ENCODE data around the gene HSD17B1.

HSD17B1 gene

GRCh38 chr17:42518046-42518754 is 34.5 kb upstream of the HSD17B1 start:
- Histone ChIP-seq H3K4me2 (ENCODE audit: low read length, poor library complexity, severe bottlenecking) (no peak overlapping the region), H2BK120ac (ENCODE audit: low read depth, low read length) (peak overlapping the region; percentile 91), H2BK15ac (ENCODE audit: low read depth, poor library complexity, severe bottlenecking) (no peak overlapping the region), H3K79me1 (replicated peaks; ENCODE audit: low read length, poor library complexity, severe bottlenecking) (peaks cover 3% of the 10 kb centered on the region), H3K9ac (ENCODE audit: low read length) (peak overlapping the region; percentile 85), H3K4me3 (ENCODE audit: insufficient read depth in 1 of 2, low read depth in 1 of 2, low read length in 2 of 2) (peak overlapping the region in 1 of 2 experiments; percentile 39), H2AK5ac (ENCODE audit: low read length, severe bottlenecking) (peak overlapping the region; percentile 100), H3K18ac (ENCODE audit: low read depth in 1 of 2, low read length in 2 of 2) (peak overlapping the region; percentile 93 to 94), H2AFZ (ENCODE audit: low read depth, low read length) (no peak overlapping the region), H4K91ac (ENCODE audit: low read length) (peak overlapping the region; percentile 96), H3K9me3 (ENCODE audit: control insufficient read depth, low read length) (no peaks in the 10 kb centered on the region), H3K27me3 (ENCODE audit: control insufficient read depth in 1 of 2, insufficient read depth in 1 of 2, low read length in 2 of 2) (no peaks in the 10 kb centered on the region), H2BK12ac (ENCODE audit: low read length in 2 of 2) (peak overlapping the region; percentile 97 to 100), H4K8ac (ENCODE audit: low read length) (peak overlapping the region; percentile 98), H3K4me1 (ENCODE audit: control insufficient read depth, insufficient read depth, low read depth, low read length) (peaks cover 50% of the 10 kb centered on the region), H3K23ac (ENCODE audit: low read length in 2 of 2) (no peak overlapping the region), H2BK5ac (ENCODE audit: low read depth, low read length, poor library complexity, severe bottlenecking) (peak overlapping the region; percentile 100), H3K4ac (ENCODE audit: low read depth in 1 of 2, low read length in 2 of 2) (peak overlapping the region; percentile 96 to 97), H3K36me3 (ENCODE audit: control insufficient read depth in 1 of 2, insufficient read depth in 2 of 2, low read depth in 1 of 2, low read length in 2 of 2) (peaks cover 34 to 51% of the 10 kb centered on the region in 2 experiments), H3K14ac (ENCODE audit: low read length in 2 of 2) (peak overlapping the region in 1 of 2 experiments; percentile 64), H3K27ac (ENCODE audit: low read length, poor library complexity, severe bottlenecking) (peak overlapping the region; percentile 100)
- WGBS = 16% methylated on average over 8 of the region's 9 CpGs
- peak; percentile 98 for DNase-seq

- Histone ChIP-seq H4K91ac (ENCODE audit: low read length) (peak overlapping the region; percentile 99), H2AFZ (ENCODE audit: low read depth, low read length) (no peak overlapping the region), H2AK5ac (ENCODE audit: low read length, severe bottlenecking) (peak overlapping the region; percentile 100), H3K4me2 (ENCODE audit: low read length, poor library complexity, severe bottlenecking) (no peak overlapping the region), H2BK12ac (ENCODE audit: low read length in 2 of 2) (peak overlapping the region; percentile 100), H3K4me1 (ENCODE audit: control insufficient read depth, insufficient read depth, low read depth, low read length) (peaks cover 48% of the 10 kb centered on the region), H3K9ac (ENCODE audit: low read length) (peak overlapping the region; percentile 85), H3K36me3 (ENCODE audit: control insufficient read depth in 1 of 2, insufficient read depth in 2 of 2, low read depth in 1 of 2, low read length in 2 of 2) (peaks cover 36 to 46% of the 10 kb centered on the region in 2 experiments), H4K8ac (ENCODE audit: low read length) (peak overlapping the region; percentile 98), H3K79me1 (replicated peaks; ENCODE audit: low read length, poor library complexity, severe bottlenecking) (peaks cover 3% of the 10 kb centered on the region), H3K4me3 (ENCODE audit: insufficient read depth in 1 of 2, low read depth in 1 of 2, low read length in 2 of 2) (no peak overlapping the region), H3K9me3 (ENCODE audit: control insufficient read depth, low read length) (no peaks in the 10 kb centered on the region), H2BK15ac (ENCODE audit: low read depth, poor library complexity, severe bottlenecking) (peak overlapping the region; percentile 55), H2BK120ac (ENCODE audit: low read depth, low read length) (peak overlapping the region; percentile 91), H3K18ac (ENCODE audit: low read depth in 1 of 2, low read length in 2 of 2) (peak overlapping the region; percentile 94 to 98), H3K27ac (ENCODE audit: low read length, poor library complexity, severe bottlenecking) (peak overlapping the region; percentile 100), H3K14ac (ENCODE audit: low read length in 2 of 2) (peak overlapping the region in 1 of 2 experiments; percentile 79), H3K23ac (ENCODE audit: low read length in 2 of 2) (peak overlapping the region in 1 of 2 experiments; percentile 84), H3K4ac (ENCODE audit: low read depth in 1 of 2, low read length in 2 of 2) (peak overlapping the region; percentile 96 to 98), H2BK5ac (ENCODE audit: low read depth, low read length, poor library complexity, severe bottlenecking) (peak overlapping the region; percentile 100), H3K27me3 (ENCODE audit: control insufficient read depth in 1 of 2, insufficient read depth in 1 of 2, low read length in 2 of 2) (no peaks in the 10 kb centered on the region)
- 63% methylated on average over 6 of the region's 6 CpGs for WGBS
- no peak for DNase-seq
These were observed 33.8 kb upstream of the HSD17B1 start for GRCh38 chr17:42518755-42519545.

- H3K14ac ChIP-seq (ENCODE audit: low read length in 2 of 2) = peak overlapping the region in 1 of 2 experiments; percentile 79
- peak overlapping the region; percentile 100 for H2BK12ac ChIP-seq (ENCODE audit: low read length in 2 of 2)
- peak overlapping the region in 1 of 2 experiments; percentile 84 for H3K23ac ChIP-seq (ENCODE audit: low read length in 2 of 2)
- peak; percentile 98 for DNase-seq
- peaks cover 3% of the 10 kb centered on the region for H3K79me1 ChIP-seq (replicated peaks; ENCODE audit: low read length, poor library complexity, severe bottlenecking)
- H3K4ac ChIP-seq (ENCODE audit: low read depth in 1 of 2, low read length in 2 of 2) = peak overlapping the region; percentile 96 to 98
- peak overlapping the region; percentile 98 to 99 for H3K18ac ChIP-seq (ENCODE audit: low read depth in 1 of 2, low read length in 2 of 2)
- H3K4me2 ChIP-seq (ENCODE audit: low read length, poor library complexity, severe bottlenecking) = peak overlapping the region; percentile 35
- H3K4me1 ChIP-seq (ENCODE audit: control insufficient read depth, insufficient read depth, low read depth, low read length) = peaks cover 48% of the 10 kb centered on the region
- H4K8ac ChIP-seq (ENCODE audit: low read length) = peak overlapping the region; percentile 98
- peak overlapping the region; percentile 100 for H3K27ac ChIP-seq (ENCODE audit: low read length, poor library complexity, severe bottlenecking)
- peak overlapping the region; percentile 85 for H3K9ac ChIP-seq (ENCODE audit: low read length)
- H2BK120ac ChIP-seq (ENCODE audit: low read depth, low read length) = peak overlapping the region; percentile 97
- WGBS = 15% methylated on average over 10 of the region's 12 CpGs
- H2AFZ ChIP-seq (ENCODE audit: low read depth, low read length) = no peak overlapping the region
- peaks cover 27 to 37% of the 10 kb centered on the region in 2 experiments for H3K36me3 ChIP-seq (ENCODE audit: control insufficient read depth in 1 of 2, insufficient read depth in 2 of 2, low read depth in 1 of 2, low read length in 2 of 2)
- H3K4me3 ChIP-seq (ENCODE audit: insufficient read depth in 1 of 2, low read depth in 1 of 2, low read length in 2 of 2) = peak overlapping the region in 1 of 2 experiments; percentile 16
- H2BK15ac ChIP-seq (ENCODE audit: low read depth, poor library complexity, severe bottlenecking) = peak overlapping the region; percentile 55
- peak overlapping the region; percentile 99 for H4K91ac ChIP-seq (ENCODE audit: low read length)
- peak overlapping the region; percentile 100 for H2AK5ac ChIP-seq (ENCODE audit: low read length, severe bottlenecking)
- H3K9me3 ChIP-seq (ENCODE audit: control insufficient read depth, low read length) = no peaks in the 10 kb centered on the region
- H2BK5ac ChIP-seq (ENCODE audit: low read depth, low read length, poor library complexity, severe bottlenecking) = peak overlapping the region; percentile 100
- H3K27me3 ChIP-seq (ENCODE audit: control insufficient read depth in 1 of 2, insufficient read depth in 1 of 2, low read length in 2 of 2) = no peaks in the 10 kb centered on the region
These were observed 32.9 kb upstream of the HSD17B1 start for GRCh38 chr17:42519546-42520491.

Measured in mesenchymal stem cell (in vitro differentiated cells and primary cell).